ENCODE data around the gene STEAP4. TPM values are rescaled to one million over a fixed set of nuclear protein-coding genes. Genes with fewer than 3 reads are reported as not detected.

Gene STEAP4
- polyA plus RNA-seq, 1 donor (not counting 4 experiments of a cell fraction or from before 2014, with no cell fraction given) = 2.0 TPM

DNA sequence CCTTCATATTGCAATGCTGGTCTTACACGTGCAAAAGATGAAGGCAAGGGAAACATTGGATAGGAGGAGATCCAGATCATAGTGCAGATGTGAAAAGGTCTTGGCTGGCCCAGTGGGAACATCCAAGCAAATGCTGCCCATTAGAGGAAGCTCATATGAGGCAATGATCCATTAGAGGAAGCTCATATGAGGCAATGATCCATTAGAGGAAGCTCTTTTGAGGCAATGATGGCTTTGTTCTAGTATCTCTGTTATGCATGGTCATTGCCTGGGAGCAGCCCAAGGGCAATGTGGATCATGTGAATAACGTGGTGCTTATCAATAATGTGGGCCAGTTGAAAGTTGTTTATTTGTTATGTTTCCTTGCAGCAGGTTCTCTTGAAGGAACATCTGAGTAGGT lies 37.8 kb downstream of the STEAP4 start:
- TF ChIP-seq, protein P1, sequence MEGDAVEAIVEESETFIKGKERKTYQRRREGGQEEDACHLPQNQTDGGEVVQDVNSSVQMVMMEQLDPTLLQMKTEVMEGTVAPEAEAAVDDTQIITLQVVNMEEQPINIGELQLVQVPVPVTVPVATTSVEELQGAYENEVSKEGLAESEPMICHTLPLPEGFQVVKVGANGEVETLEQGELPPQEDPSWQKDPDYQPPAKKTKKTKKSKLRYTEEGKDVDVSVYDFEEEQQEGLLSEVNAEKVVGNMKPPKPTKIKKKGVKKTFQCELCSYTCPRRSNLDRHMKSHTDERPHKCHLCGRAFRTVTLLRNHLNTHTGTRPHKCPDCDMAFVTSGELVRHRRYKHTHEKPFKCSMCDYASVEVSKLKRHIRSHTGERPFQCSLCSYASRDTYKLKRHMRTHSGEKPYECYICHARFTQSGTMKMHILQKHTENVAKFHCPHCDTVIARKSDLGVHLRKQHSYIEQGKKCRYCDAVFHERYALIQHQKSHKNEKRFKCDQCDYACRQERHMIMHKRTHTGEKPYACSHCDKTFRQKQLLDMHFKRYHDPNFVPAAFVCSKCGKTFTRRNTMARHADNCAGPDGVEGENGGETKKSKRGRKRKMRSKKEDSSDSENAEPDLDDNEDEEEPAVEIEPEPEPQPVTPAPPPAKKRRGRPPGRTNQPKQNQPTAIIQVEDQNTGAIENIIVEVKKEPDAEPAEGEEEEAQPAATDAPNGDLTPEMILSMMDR (optimal IDR thresholded peaks at IDR 0.05 in 1 of 3, IDR thresholded peaks at IDR 0.05 in 1 of 3, conservative IDR thresholded peaks at IDR 0.05 in 1 of 3; ENCODE audit: extremely low read depth in 1 of 3, insufficient read depth in 2 of 3, low read length in 3 of 3) = no peak
- TF ChIP-seq EZH2 (IDR thresholded peaks at IDR 0.05; ENCODE audit: low read length) = no peak

GRCh38 chr7:88268051-88268450 lies 38.6 kb downstream of the STEAP4 start:
- DNase-seq (ENCODE audit: low read depth, low spot score) (no peak), FAIRE-seq (no peak)
- H3K9me1 ChIP-seq (ENCODE audit: control insufficient read depth, extremely low read depth, insufficient read depth, low read length) = no peaks in the 10 kb centered on the region
- no peak overlapping the region for H3K4me3 ChIP-seq (ENCODE audit: control insufficient read depth in 2 of 3, extremely low read depth in 1 of 3, insufficient read depth in 2 of 3, low read depth in 1 of 3, low read length in 3 of 3)
- no peak overlapping the region for H2AFZ ChIP-seq (ENCODE audit: control insufficient read depth, low read length)
- no peaks in the 10 kb centered on the region for H3K4me1 ChIP-seq (ENCODE audit: control insufficient read depth, extremely low read depth, insufficient read depth, low read length)
- H4K20me1 ChIP-seq (ENCODE audit: control insufficient read depth, extremely low read depth, insufficient read depth, low read length) = no peaks in the 10 kb centered on the region
- TF ChIP-seq EZH2 (IDR thresholded peaks at IDR 0.05; ENCODE audit: low read length) = no peak
- TF ChIP-seq, protein P1 (optimal IDR thresholded peaks at IDR 0.05 in 1 of 3, IDR thresholded peaks at IDR 0.05 in 1 of 3, conservative IDR thresholded peaks at IDR 0.05 in 1 of 3; ENCODE audit: extremely low read depth in 1 of 3, insufficient read depth in 2 of 3, low read length in 3 of 3) = no peak
- no peak overlapping the region for H3K9ac ChIP-seq (ENCODE audit: control insufficient read depth, extremely low read depth, insufficient read depth, low read length)
- no peak overlapping the region for H3K4me2 ChIP-seq (ENCODE audit: control insufficient read depth, extremely low read depth, insufficient read depth, low read depth, low read length)
- no peaks in the 10 kb centered on the region for H3K9me3 ChIP-seq (ENCODE audit: control insufficient read depth, low read depth, low read length)
- no peaks in the 10 kb centered on the region for H3K79me2 ChIP-seq (ENCODE audit: control insufficient read depth, insufficient read depth, low read length)
- H3K27me3 ChIP-seq (ENCODE audit: control insufficient read depth, extremely low read depth, insufficient read depth, low read length) = no peaks in the 10 kb centered on the region
- no peak overlapping the region for H3K27ac ChIP-seq (ENCODE audit: control insufficient read depth, insufficient read depth, low read length)
- dilution Hi-C loops (cut with MboI; ENCODE audit: extremely low pct_ligation_motif_present, low sequenced_read_pairs) = no loop called here
- H3K36me3 ChIP-seq (ENCODE audit: control insufficient read depth in 2 of 2, extremely low read depth in 1 of 2, insufficient read depth in 2 of 2, low read length in 2 of 2) = no peaks in the 10 kb centered on the region

More for the DNA sequence above, 37.8 kb downstream of the STEAP4 start:
- Histone ChIP-seq H3K4me1 (ENCODE audit: control insufficient read depth, extremely low read depth, insufficient read depth, low read length) (no peaks in the 10 kb centered on the region), H3K36me3 (ENCODE audit: control insufficient read depth in 2 of 2, extremely low read depth in 1 of 2, insufficient read depth in 2 of 2, low read length in 2 of 2) (no peaks in the 10 kb centered on the region), H3K4me3 (ENCODE audit: control insufficient read depth in 2 of 3, extremely low read depth in 1 of 3, insufficient read depth in 2 of 3, low read depth in 1 of 3, low read length in 3 of 3) (no peak overlapping the region), H2AFZ (ENCODE audit: control insufficient read depth, low read length) (no peak overlapping the region), H3K9me1 (ENCODE audit: control insufficient read depth, extremely low read depth, insufficient read depth, low read length) (no peaks in the 10 kb centered on the region), H3K4me2 (ENCODE audit: control insufficient read depth, extremely low read depth, insufficient read depth, low read depth, low read length) (no peak overlapping the region), H3K27ac (ENCODE audit: control insufficient read depth, insufficient read depth, low read length) (no peak overlapping the region), H3K9ac (ENCODE audit: control insufficient read depth, extremely low read depth, insufficient read depth, low read length) (no peak overlapping the region), H3K79me2 (ENCODE audit: control insufficient read depth, insufficient read depth, low read length) (no peaks in the 10 kb centered on the region), H4K20me1 (ENCODE audit: control insufficient read depth, extremely low read depth, insufficient read depth, low read length) (no peaks in the 10 kb centered on the region), H3K27me3 (ENCODE audit: control insufficient read depth, extremely low read depth, insufficient read depth, low read length) (no peaks in the 10 kb centered on the region), H3K9me3 (ENCODE audit: control insufficient read depth, low read depth, low read length) (no peaks in the 10 kb centered on the region)
- FAIRE-seq = peak; percentile 29
- dilution Hi-C loops (cut with MboI; ENCODE audit: extremely low pct_ligation_motif_present, low sequenced_read_pairs) = no loop called here
- DNase-seq (ENCODE audit: low read depth, low spot score) = no peak

All from keratinocyte (primary cell).